ENCODE results near the gene BTRC. TPM values are rescaled to one million over a fixed set of nuclear protein-coding genes. Genes with fewer than 3 reads are reported as not detected.

The BTRC gene
- total RNA-seq, 1 experiment from 2014 or later, result 22.4 TPM

GRCh38 chr10:101402711-101403110 is 48.7 kb downstream of the BTRC start:
- no peaks in the 10 kb centered on the region for H3K27me3 Mint-ChIP-seq (ENCODE audit: low read depth)

GRCh38 chr10:101403161-101403560 is 49.2 kb downstream of the BTRC start:
- Mint-ChIP-seq H3K27me3 (ENCODE audit: low read depth) (no peaks in the 10 kb centered on the region), H3K36me3 (no peaks in the 10 kb centered on the region), H3K27ac (no peak overlapping the region; the same call in 1 of the 2 replicates), H3K4me1 (peaks cover 11% of the 10 kb centered on the region), H3K4me3 (no peak overlapping the region), H3K9me3 (no peaks in the 10 kb centered on the region)
- ATAC-seq (no peak), DNase-seq (ENCODE audit: low spot score) (no peak)
- CTCF ChIA-PET, result interaction anchor here (0.7 to 1.3 kb wide), 5 partner anchors 17 to 134 kb away, joined by 3 to 6 read pairs (median 3); partner anchors contain the start of gene BTRC
- POLR2A ChIA-PET, result interaction anchor here (0.8 kb wide), 1 partner anchor 37 kb away, joined by 4 read pairs; no protein-coding TSS in a partner anchor
- no peak for TF ChIP-seq IRF2 (CRISPR knock-in tag; IDR thresholded peaks at IDR 0.05; ENCODE audit: borderline replicate concordance, low read depth)
- TF ChIP-seq NFE2L1 (CRISPR knock-in tag; IDR thresholded peaks at IDR 0.05), result no peak
- no peak for TF ChIP-seq EMX1 (CRISPR knock-in tag; IDR thresholded peaks at IDR 0.05)
- TF ChIP-seq ESRRA (CRISPR knock-in tag; IDR thresholded peaks at IDR 0.05; ENCODE audit: borderline replicate concordance), result no peak
- TF ChIP-seq ELF4 (CRISPR knock-in tag; IDR thresholded peaks at IDR 0.05; ENCODE audit: low read depth), result no peak
- no peak for TF ChIP-seq FOXJ3 (CRISPR knock-in tag; IDR thresholded peaks at IDR 0.05; ENCODE audit: borderline replicate concordance)
- no peak for TF ChIP-seq ARID4B (CRISPR knock-in tag; IDR thresholded peaks at IDR 0.05; ENCODE audit: borderline replicate concordance)
- no peak for TF ChIP-seq FOXK1 (CRISPR knock-in tag; IDR thresholded peaks at IDR 0.05)
- no peak for TF ChIP-seq MLX (CRISPR knock-in tag; IDR thresholded peaks at IDR 0.05)
- TF ChIP-seq NR1H2 (CRISPR knock-in tag; IDR thresholded peaks at IDR 0.05), result no peak
- no peak for TF ChIP-seq NFATC4 (CRISPR knock-in tag; IDR thresholded peaks at IDR 0.05)
- TF ChIP-seq AR (CRISPR knock-in tag; IDR thresholded peaks at IDR 0.05), result no peak
- TF ChIP-seq ZNF532 (CRISPR knock-in tag; IDR thresholded peaks at IDR 0.05; ENCODE audit: borderline replicate concordance), result no peak
- no peak for TF ChIP-seq JUN (CRISPR knock-in tag; IDR thresholded peaks at IDR 0.05)
- no peak for TF ChIP-seq NR2C2 (CRISPR knock-in tag; IDR thresholded peaks at IDR 0.05)

More at GRCh38 chr10:101402711-101403110, 48.7 kb downstream of the BTRC start:
- TF ChIP-seq CDX4 (CRISPR knock-in tag; IDR thresholded peaks at IDR 0.05; ENCODE audit: borderline replicate concordance) (no peak), ZSCAN18 (CRISPR knock-in tag; IDR thresholded peaks at IDR 0.05) (no peak), ZNF263 (CRISPR knock-in tag; IDR thresholded peaks at IDR 0.05; ENCODE audit: low read depth) (no peak), ZNF423 (CRISPR knock-in tag; IDR thresholded peaks at IDR 0.05) (no peak), GRHL2 (CRISPR knock-in tag; IDR thresholded peaks at IDR 0.05; ENCODE audit: insufficient replicate concordance, severe bottlenecking) (no peak), ESRRA (CRISPR knock-in tag; IDR thresholded peaks at IDR 0.05; ENCODE audit: borderline replicate concordance) (no peak)
- no peak for ATAC-seq
- ChIA-PET POLR2A (interaction anchor here (0.8 kb wide), 1 partner anchor 37 kb away, joined by 4 read pairs; no protein-coding TSS in a partner anchor), CTCF (interaction anchor here (0.7 to 1.2 kb wide), 2 partner anchors 17 to 49 kb away, joined by 3 read pairs; partner anchors contain the start of gene BTRC)
- peaks cover 11% of the 10 kb centered on the region for H3K4me1 Mint-ChIP-seq
- no peak overlapping the region for H3K27ac Mint-ChIP-seq
- DNase-seq (ENCODE audit: low spot score), result no peak
- no peak overlapping the region for H3K4me3 Mint-ChIP-seq
- H3K36me3 Mint-ChIP-seq, result no peaks in the 10 kb centered on the region
- no peaks in the 10 kb centered on the region for H3K9me3 Mint-ChIP-seq
